Fibroblast of pulmonary artery (primary cell): Measurements from ENCODE around the gene DDB1.
A peak's percentile ranks its signal among the peaks of the same experiment; 100 is the strongest.

Experiments
- DNase-seq: peaks from one replicate; pipeline ENCODE4 v3.0.0-alpha.2; 2010; ENCODE audit warnings: low read depth
- H3K4me3 ChIP-seq: replicated peaks from 2 replicates; pipeline ENCODE4 v1.5.1; 2011; ENCODE audit warnings: low read depth, mild to moderate bottlenecking, control low read depth, low read length, moderate library complexity
- CTCF ChIP-seq: IDR thresholded peaks from 2 replicates; pipeline ENCODE4 v1.5.1; 2011; ENCODE audit warnings: mild to moderate bottlenecking, control low read depth, low read length, inconsistent platforms; ENCODE audit errors: missing control alignments

DDB1 gene

GRCh38 chr11:61335355-61335710 lies 2.4 kb upstream of the DDB1 start:
- no peak overlapping the region for H3K4me3 ChIP-seq
- no peak for DNase-seq

DNA sequence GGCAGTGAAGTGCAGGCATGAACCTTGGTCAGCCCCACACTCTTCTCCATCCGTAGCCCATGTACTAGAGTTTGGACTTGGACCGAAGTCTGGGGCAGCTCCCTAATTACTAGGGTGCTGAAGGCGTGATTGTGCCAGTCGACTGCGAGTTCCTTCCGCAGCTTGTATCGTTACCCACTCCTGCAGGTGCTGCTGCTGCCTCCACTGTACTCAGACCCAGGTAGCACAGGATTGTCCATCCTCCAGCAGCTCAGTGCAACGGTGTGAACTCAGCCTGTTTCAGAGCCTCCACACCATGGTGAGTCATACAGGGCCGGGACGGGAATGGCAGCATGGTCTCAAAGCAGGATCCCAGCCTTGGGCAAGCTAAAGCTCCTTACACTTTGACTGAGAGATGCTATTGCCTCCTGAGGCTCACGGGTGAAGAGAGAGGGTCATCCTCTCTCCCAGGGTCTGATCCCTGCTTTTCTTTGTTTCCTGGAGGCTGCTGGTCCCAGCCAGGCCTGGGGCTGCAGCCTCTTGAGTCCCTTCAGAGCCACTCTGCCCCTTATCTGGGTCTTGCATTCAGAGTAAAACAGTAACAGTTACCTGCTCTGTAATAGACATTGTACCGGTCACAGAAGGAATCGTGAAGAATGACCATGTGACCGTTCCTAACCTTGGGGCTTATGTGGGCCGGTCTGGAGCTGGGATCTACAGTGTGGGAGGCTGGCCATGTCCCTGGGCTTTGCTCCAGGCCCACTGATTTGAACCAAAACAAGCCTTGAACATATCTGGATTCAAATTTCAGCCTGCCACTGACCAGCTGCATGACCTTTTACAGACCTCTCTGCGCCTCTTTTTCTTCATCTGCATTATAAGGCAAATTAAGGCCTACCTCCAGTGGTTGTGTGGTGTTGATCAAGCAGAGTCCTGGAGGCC lies 1.8 kb upstream of the DDB1 start:
- TF ChIP-seq CTCF: no peak
- DNase-seq: peak; percentile 36
- H3K4me3 ChIP-seq: no peak overlapping the region

More at GRCh38 chr11:61335355-61335710, 2.4 kb upstream of the DDB1 start:
- TF ChIP-seq CTCF: no peak

- peak overlapping the region; percentile 92 for H3K4me3 ChIP-seq
- TF ChIP-seq CTCF: no peak
- no peak for DNase-seq
Measured at GRCh38 chr11:61333550-61334433, 887 bp upstream of the DDB1 start.

DNA sequence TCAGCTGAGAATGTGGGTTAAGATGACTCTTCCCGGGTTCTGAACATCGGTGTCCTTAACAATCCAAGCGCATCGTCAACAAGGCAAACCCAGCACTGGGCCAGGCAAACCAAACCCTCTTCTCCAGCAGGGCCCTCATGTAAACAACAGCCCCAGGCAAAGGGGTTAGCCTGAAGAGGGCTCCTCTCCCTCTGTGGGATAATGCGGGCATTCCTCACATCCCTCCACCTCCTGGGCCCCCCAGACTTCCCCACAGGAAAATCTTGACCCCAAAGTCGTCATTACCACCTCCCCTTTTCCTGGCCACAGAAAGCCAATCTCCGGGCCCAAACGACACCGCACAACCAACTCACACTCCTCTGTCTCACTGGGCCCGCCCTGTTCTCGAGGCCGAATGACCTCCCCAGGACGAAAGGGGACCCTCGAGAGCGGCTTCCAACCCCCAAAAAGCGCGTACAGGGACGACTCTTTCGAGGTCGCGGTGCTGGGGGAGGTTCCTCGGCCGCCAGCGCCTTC lies 566 bp downstream of the DDB1 start:
- TF ChIP-seq CTCF: no peak
- DNase-seq: peak; percentile 24
- peak overlapping the region; percentile 92 for H3K4me3 ChIP-seq

DNA sequence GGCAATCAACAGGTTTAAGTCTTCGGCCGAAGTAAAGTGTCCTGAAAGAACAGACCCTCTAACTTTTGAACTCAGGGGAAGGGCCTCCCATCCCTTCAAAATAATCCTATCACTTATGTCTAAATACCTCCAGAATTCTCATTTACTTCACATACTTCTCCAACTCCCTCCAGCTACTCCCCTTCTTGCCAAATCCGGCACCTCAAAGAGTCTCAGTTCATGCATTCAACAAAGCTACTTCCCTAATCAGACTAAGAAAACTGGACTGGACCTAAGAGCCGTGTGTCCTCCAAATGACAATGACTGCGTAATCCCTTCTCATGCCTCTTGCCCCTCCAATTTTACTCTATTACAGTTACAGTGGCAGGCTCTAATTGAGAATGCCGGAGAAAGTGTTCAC lies 1.3 kb downstream of the DDB1 start:
- peak overlapping the region; percentile 92 for H3K4me3 ChIP-seq
- TF ChIP-seq CTCF: no peak
- no peak for DNase-seq

DNA sequence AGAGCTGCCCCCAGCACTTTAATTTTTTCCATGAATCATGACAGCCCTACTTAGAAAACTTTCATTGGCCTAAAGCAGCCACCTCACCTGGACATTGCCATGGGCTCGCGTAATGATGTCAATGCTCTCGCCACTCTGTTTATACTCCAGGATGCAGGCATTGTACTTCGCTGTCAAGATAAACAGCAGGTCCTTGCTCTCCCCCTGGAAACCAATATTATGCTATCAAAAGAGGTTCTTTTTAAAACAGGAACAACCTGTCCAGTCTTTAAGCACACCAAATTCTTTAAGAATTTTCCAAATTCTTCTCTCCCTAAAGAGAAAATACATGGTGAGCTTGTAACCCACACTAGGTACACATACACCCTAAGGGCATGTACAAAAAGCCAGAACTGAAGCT lies 3.0 kb downstream of the DDB1 start:
- no peak overlapping the region for H3K4me3 ChIP-seq
- TF ChIP-seq CTCF: no peak
- DNase-seq: no peak
